HEK293 (cell line): Measurements from ENCODE around the gene RABL3.

ENCODE experiments used
- CTCF ChIA-PET: fragments of 350-600 bp; formaldehyde crosslinking; extraction: SDS; loops from one replicate; lab custom pipeline; 2021; ENCODE audit warnings: antibody characterized with exemption; lab: Yijun Ruan, JAX
- POLR2A ChIA-PET: fragments of 300-600 bp; formaldehyde crosslinking; extraction: SDS; loops from one replicate; lab custom pipeline; 2020; ENCODE audit warnings: antibody characterized with exemption, inconsistent platforms; lab: Yijun Ruan, JAX
- H3K27ac ChIP-seq: fragments of 200-500 bp; sonication (Bioruptor generic); 2 replicates; pipeline ENCODE4 v1.5.1; 2014; ENCODE audit warnings: low read depth, low read length, control low read depth, inconsistent platforms; ENCODE audit errors: extremely low read depth
- H3K36me3 ChIP-seq, 2 experiments: fragments of 200-500 bp in 1 of 2; sonication (Bioruptor generic) in 1 of 2; 1 replicate in 1 of 2; 2 replicates in 1 of 2; pipeline ENCODE4 v1.5.1; 2014 to 2017; ENCODE audit warnings: inconsistent platforms in 2 of 2, low read length in 2 of 2; ENCODE audit not compliant: control insufficient read depth in 2 of 2, insufficient read depth in 1 of 2
- H3K4me1 ChIP-seq: fragments of 200-500 bp; sonication (Bioruptor generic); 2 replicates; pipeline ENCODE4 v1.5.1; 2014; ENCODE audit warnings: mild to moderate bottlenecking, low read length, inconsistent platforms; ENCODE audit not compliant: control insufficient read depth, insufficient read depth
- H3K4me3 ChIP-seq: 2 replicates; pipeline ENCODE4 v1.5.1; 2011; ENCODE audit warnings: low read depth, mild to moderate bottlenecking, control low read depth, low read length, moderate library complexity
- H3K9me3 ChIP-seq: fragments of 200-500 bp; sonication (Bioruptor generic); 2 replicates; pipeline ENCODE4 v1.5.1; 2014; ENCODE audit warnings: low read depth, low read length, inconsistent platforms; ENCODE audit not compliant: control insufficient read depth, insufficient read depth
- BCL11A ChIP-seq: fragments of 450-650 bp; formaldehyde crosslinking; IDR thresholded peaks from 2 replicates; pipeline ENCODE4 v1.5.1; 2016; ENCODE audit warnings: low read depth, missing biosample characterization, missing genetic modification characterization
- GLIS1 ChIP-seq: fragments of 450-650 bp; formaldehyde crosslinking; IDR thresholded peaks from 2 replicates; pipeline ENCODE4 v1.5.1; 2016; ENCODE audit warnings: missing biosample characterization, missing genetic modification characterization
- HOXD13 ChIP-seq: sonication (generic); formaldehyde crosslinking; IDR thresholded peaks from 2 replicates; pipeline ENCODE4 v1.8.0; 2022; ENCODE audit warnings: missing genetic modification reagents, borderline replicate concordance
- SALL2 ChIP-seq: fragments of 450-650 bp; formaldehyde crosslinking; IDR thresholded peaks from 2 replicates; pipeline ENCODE4 v1.5.0; 2017; ENCODE audit warnings: missing biosample characterization, mild to moderate bottlenecking, missing genetic modification characterization, borderline replicate concordance
- TRIM28 ChIP-seq: IDR thresholded peaks from 2 replicates; pipeline ENCODE4 v1.6.1; 2011; ENCODE audit warnings: low read length, control low read depth, borderline replicate concordance
- ZBTB17 ChIP-seq: fragments of 450-650 bp; formaldehyde crosslinking; IDR thresholded peaks from 2 replicates; pipeline ENCODE4 v1.5.1; 2016; ENCODE audit warnings: missing biosample characterization, missing genetic modification characterization
- ZFP37 ChIP-seq: fragments of 450-650 bp; formaldehyde crosslinking; IDR thresholded peaks from 2 replicates; pipeline ENCODE4 v1.5.1; 2016; ENCODE audit warnings: missing biosample characterization, missing genetic modification characterization
- ZFP69B ChIP-seq: fragments of 450-650 bp; formaldehyde crosslinking; IDR thresholded peaks from 2 replicates; pipeline ENCODE4 v1.5.1; 2016; ENCODE audit warnings: missing biosample characterization, missing genetic modification characterization
- ZNF121 ChIP-seq: fragments of 450-650 bp; formaldehyde crosslinking; IDR thresholded peaks from 2 replicates; pipeline ENCODE4 v1.5.1; 2016; ENCODE audit warnings: missing biosample characterization, missing genetic modification characterization
- ZNF133 ChIP-seq: fragments of 450-650 bp; formaldehyde crosslinking; IDR thresholded peaks from 2 replicates; pipeline ENCODE4 v1.5.1; 2016; ENCODE audit warnings: missing biosample characterization, missing genetic modification characterization
- ZNF202 ChIP-seq: fragments of 450-650 bp; formaldehyde crosslinking; IDR thresholded peaks from 2 replicates; pipeline ENCODE4 v1.5.1; 2016; ENCODE audit warnings: missing biosample characterization, missing genetic modification characterization, borderline replicate concordance
- ZNF214 ChIP-seq: fragments of 450-650 bp; formaldehyde crosslinking; IDR thresholded peaks from 2 replicates; pipeline ENCODE4 v1.5.1; 2017; ENCODE audit warnings: missing biosample characterization, mild to moderate bottlenecking, missing genetic modification characterization, borderline replicate concordance
- ZNF23 ChIP-seq: fragments of 450-650 bp; formaldehyde crosslinking; IDR thresholded peaks from 2 replicates; pipeline ENCODE4 v1.5.1; 2016; ENCODE audit warnings: missing biosample characterization, missing genetic modification characterization, borderline replicate concordance
- ZNF24 ChIP-seq: fragments of 450-650 bp; formaldehyde crosslinking; IDR thresholded peaks from 2 replicates; pipeline ENCODE4 v1.5.1; 2016; ENCODE audit warnings: missing biosample characterization, missing genetic modification characterization
- ZNF292 ChIP-seq: fragments of 450-650 bp; formaldehyde crosslinking; IDR thresholded peaks from 2 replicates; pipeline ENCODE4 v1.5.1; 2016; ENCODE audit warnings: low read depth, missing biosample characterization, missing genetic modification characterization, borderline replicate concordance
- ZNF302 ChIP-seq: fragments of 450-650 bp; formaldehyde crosslinking; IDR thresholded peaks from 2 replicates; pipeline ENCODE4 v1.5.1; 2016; ENCODE audit warnings: missing biosample characterization, missing genetic modification characterization, low read depth
- ZNF324 ChIP-seq: fragments of 450-650 bp; formaldehyde crosslinking; IDR thresholded peaks from 2 replicates; pipeline ENCODE4 v1.5.1; 2016; ENCODE audit warnings: missing biosample characterization, missing genetic modification characterization
- ZNF473 ChIP-seq: fragments of 450-650 bp; formaldehyde crosslinking; IDR thresholded peaks from 2 replicates; pipeline ENCODE4 v1.5.1; 2017; ENCODE audit warnings: missing biosample characterization, missing genetic modification characterization
- ZNF510 ChIP-seq: fragments of 450-650 bp; formaldehyde crosslinking; IDR thresholded peaks from 2 replicates; pipeline ENCODE4 v1.5.1; 2018; ENCODE audit warnings: mild to moderate bottlenecking, missing genetic modification characterization, missing biosample characterization; ENCODE audit not compliant: insufficient replicate concordance
- ZNF514 ChIP-seq: fragments of 450-650 bp; formaldehyde crosslinking; IDR thresholded peaks from 2 replicates; pipeline ENCODE4 v1.5.1; 2016; ENCODE audit warnings: missing biosample characterization, missing genetic modification characterization
- ZNF548 ChIP-seq: fragments of 450-650 bp; formaldehyde crosslinking; IDR thresholded peaks from 2 replicates; pipeline ENCODE4 v1.5.1; 2016; ENCODE audit warnings: missing biosample characterization, missing genetic modification characterization
- ZNF629 ChIP-seq: fragments of 450-650 bp; formaldehyde crosslinking; IDR thresholded peaks from 2 replicates; pipeline ENCODE4 v1.5.1; 2017; ENCODE audit warnings: missing biosample characterization, missing genetic modification characterization
- ZNF660 ChIP-seq: fragments of 450-650 bp; IDR thresholded peaks from 2 replicates; pipeline ENCODE4 v1.5.1; 2018; ENCODE audit warnings: missing biosample characterization, mild to moderate bottlenecking, missing genetic modification characterization
- ZNF670 ChIP-seq: fragments of 450-650 bp; formaldehyde crosslinking; IDR thresholded peaks from 2 replicates; pipeline ENCODE4 v1.5.1; 2016; ENCODE audit warnings: missing biosample characterization, missing genetic modification characterization, low read depth
- ZNF791 ChIP-seq: fragments of 450-650 bp; formaldehyde crosslinking; IDR thresholded peaks from 2 replicates; pipeline ENCODE4 v1.5.1; 2016; ENCODE audit warnings: missing biosample characterization, missing genetic modification characterization
- ZNF792 ChIP-seq: fragments of 450-650 bp; formaldehyde crosslinking; IDR thresholded peaks from 2 replicates; pipeline ENCODE4 v1.5.1; 2016; ENCODE audit warnings: missing biosample characterization, missing genetic modification characterization
- ZNF837 ChIP-seq: fragments of 450-650 bp; formaldehyde crosslinking; IDR thresholded peaks from 2 replicates; pipeline ENCODE4 v1.5.1; 2016; ENCODE audit warnings: missing biosample characterization, missing genetic modification characterization
- TF ChIP-seq, protein P1 (sequence below): fragments of 450-650 bp; formaldehyde crosslinking; IDR thresholded peaks from 2 replicates; pipeline ENCODE4 v1.5.1; 2016; ENCODE audit warnings: missing biosample characterization, missing genetic modification characterization
- TF ChIP-seq, protein P2 (sequence below): fragments of 450-650 bp; formaldehyde crosslinking; IDR thresholded peaks from 2 replicates; pipeline ENCODE4 v1.5.1; 2016; ENCODE audit warnings: missing biosample characterization, missing genetic modification characterization
- TF ChIP-seq, protein P3 (sequence below): fragments of 450-650 bp; formaldehyde crosslinking; IDR thresholded peaks from 2 replicates; pipeline ENCODE4 v1.5.1; 2016; ENCODE audit warnings: missing biosample characterization, missing genetic modification characterization
- TF ChIP-seq, protein P4 (sequence below): fragments of 450-650 bp; formaldehyde crosslinking; IDR thresholded peaks from 2 replicates; pipeline ENCODE4 v1.5.1; 2016; ENCODE audit warnings: missing biosample characterization, missing genetic modification characterization
- TF ChIP-seq, protein P5 (sequence below): fragments of 450-650 bp; formaldehyde crosslinking; IDR thresholded peaks from 2 replicates; pipeline ENCODE4 v1.5.1; 2016; ENCODE audit warnings: missing biosample characterization, missing genetic modification characterization

Gene RABL3

DNA sequence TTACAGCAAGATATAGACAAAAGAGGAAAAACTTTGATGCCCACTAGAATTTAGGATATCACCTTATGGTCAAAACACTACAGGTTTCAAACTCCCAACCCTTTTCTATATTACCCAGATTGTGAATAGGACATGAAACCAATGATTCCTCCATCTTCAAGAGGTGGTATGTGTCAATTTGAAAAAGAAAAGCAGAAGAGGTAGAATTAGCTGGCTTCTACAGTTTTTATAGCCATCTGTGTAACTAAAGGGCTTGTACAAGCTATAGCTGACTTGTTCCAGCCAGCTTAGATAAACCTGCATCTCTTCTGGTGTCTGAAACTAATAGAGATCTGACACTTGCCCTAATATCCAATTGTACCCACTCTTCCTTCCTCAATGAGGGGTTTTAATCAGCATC is 35.4 kb downstream of the RABL3 start:
- H3K9me3 ChIP-seq, result no peaks in the 10 kb centered on the region
- H3K4me3 ChIP-seq, result no peak overlapping the region
- TF ChIP-seq ZNF302 (tag by site-specific recombination), result no peak
- no peak for TF ChIP-seq ZNF23 (tag by site-specific recombination)
- no peak for TF ChIP-seq ZBTB17
- no peak for TF ChIP-seq ZNF792
- no peak for TF ChIP-seq ZNF514 (tag by site-specific recombination)
- no peak for TF ChIP-seq BCL11A (tag by site-specific recombination)
- no peak for TF ChIP-seq ZNF629 (tag by site-specific recombination)
- TF ChIP-seq TRIM28, result no peak
- TF ChIP-seq ZFP69B (tag by site-specific recombination), result no peak
- no peak for TF ChIP-seq ZNF292 (tag by site-specific recombination)
- TF ChIP-seq, protein P1, sequence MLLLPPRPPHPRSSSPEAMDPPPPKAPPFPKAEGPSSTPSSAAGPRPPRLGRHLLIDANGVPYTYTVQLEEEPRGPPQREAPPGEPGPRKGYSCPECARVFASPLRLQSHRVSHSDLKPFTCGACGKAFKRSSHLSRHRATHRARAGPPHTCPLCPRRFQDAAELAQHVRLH, result no peak
- no peak for TF ChIP-seq ZFP37
- TF ChIP-seq SALL2 (tag by site-specific recombination), result no peak
- TF ChIP-seq ZNF202 (tag by site-specific recombination), result no peak
- no peak for TF ChIP-seq ZNF133
- TF ChIP-seq ZNF510 (tag by site-specific recombination), result no peak
- no peak for TF ChIP-seq ZNF548 (tag by site-specific recombination)
- TF ChIP-seq, protein P2, sequence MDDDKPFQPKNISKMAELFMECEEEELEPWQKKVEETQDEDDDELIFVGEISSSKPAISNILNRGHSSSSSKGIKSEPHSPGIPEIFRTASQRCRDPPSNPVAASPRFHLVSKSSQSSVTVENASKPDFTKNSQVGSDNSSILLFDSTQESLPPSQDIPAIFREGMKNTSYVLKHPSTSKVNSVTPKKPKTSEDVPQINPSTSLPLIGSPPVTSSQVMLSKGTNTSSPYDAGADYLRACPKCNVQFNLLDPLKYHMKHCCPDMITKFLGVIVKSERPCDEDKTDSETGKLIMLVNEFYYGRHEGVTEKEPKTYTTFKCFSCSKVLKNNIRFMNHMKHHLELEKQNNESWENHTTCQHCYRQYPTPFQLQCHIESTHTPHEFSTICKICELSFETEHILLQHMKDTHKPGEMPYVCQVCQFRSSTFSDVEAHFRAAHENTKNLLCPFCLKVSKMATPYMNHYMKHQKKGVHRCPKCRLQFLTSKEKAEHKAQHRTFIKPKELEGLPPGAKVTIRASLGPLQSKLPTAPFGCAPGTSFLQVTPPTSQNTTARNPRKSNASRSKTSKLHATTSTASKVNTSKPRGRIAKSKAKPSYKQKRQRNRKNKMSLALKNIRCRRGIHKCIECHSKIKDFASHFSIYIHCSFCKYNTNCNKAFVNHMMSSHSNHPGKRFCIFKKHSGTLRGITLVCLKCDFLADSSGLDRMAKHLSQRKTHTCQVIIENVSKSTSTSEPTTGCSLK (tag by site-specific recombination), result no peak
- TF ChIP-seq ZNF791 (tag by site-specific recombination), result no peak
- TF ChIP-seq ZNF214 (tag by site-specific recombination), result no peak
- ChIA-PET POLR2A (no interaction called here), CTCF (no interaction called here)
- H3K36me3 ChIP-seq, result peaks cover 0 to 7% of the 10 kb centered on the region in 2 experiments; a peak in 1 of 3 replicates
- H3K4me1 ChIP-seq, result no peaks in the 10 kb centered on the region
- H3K27ac ChIP-seq, result no peak overlapping the region

DNA sequence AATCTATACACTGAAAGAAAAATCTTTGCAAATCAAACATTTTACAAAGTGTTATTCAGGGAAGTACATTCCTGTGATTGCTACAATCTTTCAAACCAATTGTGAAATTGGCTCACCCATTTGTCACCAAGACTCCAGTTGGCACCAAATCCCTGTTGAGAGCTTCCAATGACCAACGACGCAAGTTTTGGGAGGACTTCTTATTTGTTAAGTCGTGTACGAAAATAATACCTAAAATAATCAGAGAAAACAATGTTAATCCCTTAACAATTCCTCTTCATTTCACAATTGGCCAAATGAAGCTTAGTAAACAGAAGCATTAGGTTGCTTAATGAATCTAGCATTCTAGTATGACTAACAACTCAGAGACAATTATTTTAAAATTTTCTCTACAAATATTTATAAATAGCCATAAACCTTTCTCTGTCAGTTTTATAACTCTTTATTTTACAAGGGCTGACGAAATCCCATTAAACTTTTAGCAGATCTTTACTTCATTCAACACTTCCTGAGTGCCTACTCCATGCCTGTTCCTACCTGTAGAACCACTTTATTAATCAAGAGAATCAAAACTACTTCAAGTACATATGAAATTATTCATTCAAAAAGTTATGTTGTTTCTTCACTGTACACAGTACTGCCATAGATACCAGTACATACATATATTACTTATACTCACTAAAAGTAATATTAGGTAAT is 36.3 kb downstream of the RABL3 start:
- Histone ChIP-seq H3K4me3 (no peak overlapping the region), H3K36me3 (peaks cover 0 to 7% of the 10 kb centered on the region in 2 experiments; a peak in 1 of 3 replicates), H3K9me3 (no peaks in the 10 kb centered on the region), H3K27ac (no peak overlapping the region), H3K4me1 (no peaks in the 10 kb centered on the region)
- ChIA-PET POLR2A (no interaction called here), CTCF (no interaction called here)
- TF ChIP-seq ZNF837 (tag by site-specific recombination), result no peak
- TF ChIP-seq ZNF473, result no peak
- no peak for TF ChIP-seq ZFP37
- no peak for TF ChIP-seq ZNF121 (tag by site-specific recombination)
- TF ChIP-seq, protein P3, sequence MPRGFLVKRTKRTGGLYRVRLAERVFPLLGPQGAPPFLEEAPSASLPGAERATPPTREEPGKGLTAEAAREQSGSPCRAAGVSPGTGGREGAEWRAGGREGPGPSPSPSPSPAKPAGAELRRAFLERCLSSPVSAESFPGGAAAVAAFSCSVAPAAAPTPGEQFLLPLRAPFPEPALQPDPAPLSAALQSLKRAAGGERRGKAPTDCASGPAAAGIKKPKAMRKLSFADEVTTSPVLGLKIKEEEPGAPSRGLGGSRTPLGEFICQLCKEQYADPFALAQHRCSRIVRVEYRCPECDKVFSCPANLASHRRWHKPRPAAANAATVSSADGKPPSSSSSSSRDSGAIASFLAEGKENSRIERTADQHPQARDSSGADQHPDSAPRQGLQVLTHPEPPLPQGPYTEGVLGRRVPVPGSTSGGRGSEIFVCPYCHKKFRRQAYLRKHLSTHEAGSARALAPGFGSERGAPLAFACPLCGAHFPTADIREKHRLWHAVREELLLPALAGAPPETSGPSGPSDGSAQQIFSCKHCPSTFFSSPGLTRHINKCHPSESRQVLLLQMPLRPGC (tag by site-specific recombination), result no peak
- no peak for TF ChIP-seq ZNF324 (tag by site-specific recombination)
- TF ChIP-seq, protein P4, sequence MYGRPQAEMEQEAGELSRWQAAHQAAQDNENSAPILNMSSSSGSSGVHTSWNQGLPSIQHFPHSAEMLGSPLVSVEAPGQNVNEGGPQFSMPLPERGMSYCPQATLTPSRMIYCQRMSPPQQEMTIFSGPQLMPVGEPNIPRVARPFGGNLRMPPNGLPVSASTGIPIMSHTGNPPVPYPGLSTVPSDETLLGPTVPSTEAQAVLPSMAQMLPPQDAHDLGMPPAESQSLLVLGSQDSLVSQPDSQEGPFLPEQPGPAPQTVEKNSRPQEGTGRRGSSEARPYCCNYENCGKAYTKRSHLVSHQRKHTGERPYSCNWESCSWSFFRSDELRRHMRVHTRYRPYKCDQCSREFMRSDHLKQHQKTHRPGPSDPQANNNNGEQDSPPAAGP (tag by site-specific recombination), result no peak
- no peak for TF ChIP-seq HOXD13 (CRISPR knock-in tag)
- TF ChIP-seq ZNF24 (tag by site-specific recombination), result no peak
- no peak for TF ChIP-seq ZNF670 (tag by site-specific recombination)
- no peak for TF ChIP-seq GLIS1 (tag by site-specific recombination)
- TF ChIP-seq, protein P5, sequence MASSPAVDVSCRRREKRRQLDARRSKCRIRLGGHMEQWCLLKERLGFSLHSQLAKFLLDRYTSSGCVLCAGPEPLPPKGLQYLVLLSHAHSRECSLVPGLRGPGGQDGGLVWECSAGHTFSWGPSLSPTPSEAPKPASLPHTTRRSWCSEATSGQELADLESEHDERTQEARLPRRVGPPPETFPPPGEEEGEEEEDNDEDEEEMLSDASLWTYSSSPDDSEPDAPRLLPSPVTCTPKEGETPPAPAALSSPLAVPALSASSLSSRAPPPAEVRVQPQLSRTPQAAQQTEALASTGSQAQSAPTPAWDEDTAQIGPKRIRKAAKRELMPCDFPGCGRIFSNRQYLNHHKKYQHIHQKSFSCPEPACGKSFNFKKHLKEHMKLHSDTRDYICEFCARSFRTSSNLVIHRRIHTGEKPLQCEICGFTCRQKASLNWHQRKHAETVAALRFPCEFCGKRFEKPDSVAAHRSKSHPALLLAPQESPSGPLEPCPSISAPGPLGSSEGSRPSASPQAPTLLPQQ, result no peak
- no peak for TF ChIP-seq ZNF660
